OCI-LY3 (cell line): ENCODE data around the gene CLEC10A.

Source experiments
- CTCF ChIP-seq: fragments of 200-600, 300-600 bp; sonication (generic); IDR thresholded peaks from 2 replicates; pipeline ENCODE4 v1.5.1; 2014; ENCODE audit warnings: antibody characterized with exemption, low read length, low read depth
- EZH2phosphoT487 ChIP-seq: fragments of 200-600 bp; shearing (Covaris generic); IDR thresholded peaks from 2 replicates; pipeline ENCODE4 v1.6.1; 2018; ENCODE audit warnings: antibody characterized with exemption, mixed run types, low read depth

GRCh38 chr17:7120123-7120522, 40.1 kb upstream of the CLEC10A start:
- TF ChIP-seq CTCF = no peak
- no peak for TF ChIP-seq EZH2phosphoT487
